Neural cell (in vitro differentiated cells): ENCODE measurements around the gene SAE1. TPM values are rescaled to one million over a fixed set of nuclear protein-coding genes. Genes with fewer than 3 reads are reported as not detected.

ENCODE experiments used
- polyA plus RNA-seq: library from polyadenylated mRNA; depleted of rRNA; stranded (reverse); fragments of >200 nt; gene quantifications from 2 replicates; pipeline ENCODE4 v1.2.3, GENCODE V29; 2014
- small RNA-seq, 3 experiments: library from RNA; depleted of rRNA; stranded (forward); fragments of <200 nt; gene quantifications; one replicate each; pipeline ENCODE3, GENCODE V24; 2012

The SAE1 gene
- polyA plus RNA-seq, 1 donor from 2014 or later = 178 TPM

Small RNAs within 50 kb of the gene (small RNA-seq; reads per million reads assigned to genes)
- 0 reads per million in 3 experiments for gene MIR3190

Other genes starting within 250 kb of the SAE1 start
- 0.38 TPM in 1 of 2 replicates, not detected in the other for gene NPAS1, start 111.0 kb upstream of the SAE1 start, polyA plus RNA-seq
- gene TMEM160, start 82.2 kb upstream of the SAE1 start, polyA plus RNA-seq = 181 and 189 TPM in 2 replicates
- 5.1 and 5.4 TPM in 2 replicates for gene ZC3H4, start 17.1 kb upstream of the SAE1 start, polyA plus RNA-seq
- gene BBC3, start 100.4 kb downstream of the SAE1 start, polyA plus RNA-seq = 15.6 and 20.1 TPM in 2 replicates
- 2.1 and 5.3 TPM in 2 replicates for gene CCDC9, start 125.7 kb downstream of the SAE1 start, polyA plus RNA-seq
- 6.6 and 11.5 TPM in 2 replicates for gene INAFM1, start 144.1 kb downstream of the SAE1 start, polyA plus RNA-seq
- gene C5AR1, start 179.0 kb downstream of the SAE1 start, polyA plus RNA-seq = not detected in 2 replicates
- gene C5AR2, start 201.3 kb downstream of the SAE1 start, polyA plus RNA-seq = not detected in 2 replicates
- 11.7 and 14.8 TPM in 2 replicates for gene DHX34, start 218.5 kb downstream of the SAE1 start, polyA plus RNA-seq